ENCODE results near the gene TEX35.

DNA sequence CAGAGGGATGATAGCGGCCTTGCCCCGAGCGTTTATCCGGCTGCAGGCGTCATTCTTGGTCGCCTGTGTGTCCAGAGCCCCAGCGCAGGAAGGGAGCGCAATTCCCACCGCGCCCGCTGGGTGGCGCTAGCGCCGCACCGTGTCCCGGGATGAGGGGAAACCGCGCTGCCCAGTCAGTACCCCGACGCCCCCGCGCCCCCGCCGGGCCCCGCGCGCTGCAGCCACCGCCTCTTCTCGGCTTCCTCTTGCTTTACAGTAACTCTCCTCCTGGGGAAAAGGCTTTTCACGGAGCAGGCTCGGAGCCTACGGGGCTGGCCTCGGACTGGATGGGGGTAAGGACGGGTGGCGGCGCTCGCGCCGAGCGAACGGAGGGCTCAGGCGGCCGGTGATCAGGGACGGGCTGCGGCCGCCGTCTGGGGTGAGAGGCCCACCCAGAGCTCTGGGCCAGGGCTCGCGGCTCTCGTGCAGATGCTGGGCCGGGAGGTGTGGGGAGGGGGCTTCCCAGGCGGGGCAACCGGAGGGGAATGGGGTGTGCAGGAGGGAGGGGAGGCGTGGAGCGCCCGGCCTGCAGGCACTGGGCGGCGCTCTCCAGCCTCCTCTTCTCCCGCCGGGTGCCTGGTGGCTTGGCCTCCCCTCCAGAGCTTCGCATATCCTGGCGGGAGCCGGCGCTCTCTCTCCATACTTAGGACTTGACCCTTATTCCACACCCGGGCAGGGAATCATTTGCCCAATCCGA, 29.8 kb downstream of the TEX35 start:
- TF ChIP-seq POLR2AphosphoS5 (IDR thresholded peaks at IDR 0.05; ENCODE audit: low read depth, low read length) (no peak), POLR2A (IDR thresholded peaks at IDR 0.05; ENCODE audit: low read depth, low read length) (no peak)

All from GM12891 (cell line).